HS-27A (cell line): Measurements from ENCODE around the gene GABRR2.
"Not testable (repeated sequence)": the region's sequence is repeated elsewhere in the genome, so short reads cannot be mapped to it uniquely, and the experiment has no call there.

ENCODE experiments used
- DNase-seq: peaks from one replicate; pipeline ENCODE4 v3.0.0-alpha.2; 2012; ENCODE audit warnings: low read depth, missing footprints

GABRR2 gene

DNA sequence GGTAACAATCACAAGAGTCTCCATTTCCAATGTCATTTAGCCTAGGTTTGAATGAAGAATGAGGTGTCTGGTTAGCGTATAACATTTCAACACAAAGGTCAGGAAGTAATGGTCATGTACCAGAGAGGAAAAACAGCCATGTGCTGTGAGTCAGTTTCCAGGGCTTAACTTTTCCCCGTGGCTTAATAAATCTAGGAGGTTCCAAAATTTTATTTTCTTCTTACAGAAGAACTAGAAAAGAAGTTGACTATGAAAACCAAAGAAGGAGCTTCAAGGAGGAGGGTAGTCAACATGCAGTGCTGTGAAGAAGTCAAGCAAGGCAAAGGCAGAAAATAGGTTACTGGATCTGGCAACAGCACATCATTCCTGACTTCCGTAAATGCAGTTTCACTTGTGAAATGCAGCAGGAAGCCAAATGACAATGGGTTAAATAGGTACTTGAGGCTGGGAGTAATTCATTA is 8.4 kb upstream of the GABRR2 start:
- no peak for DNase-seq

GRCh38 chr6:89321131-89321970 is 6.3 kb upstream of the GABRR2 start:
- DNase-seq: no peak

- no peak for DNase-seq
Measured at GRCh38 chr6:89320012-89320559, 5.0 kb upstream of the GABRR2 start.

DNA sequence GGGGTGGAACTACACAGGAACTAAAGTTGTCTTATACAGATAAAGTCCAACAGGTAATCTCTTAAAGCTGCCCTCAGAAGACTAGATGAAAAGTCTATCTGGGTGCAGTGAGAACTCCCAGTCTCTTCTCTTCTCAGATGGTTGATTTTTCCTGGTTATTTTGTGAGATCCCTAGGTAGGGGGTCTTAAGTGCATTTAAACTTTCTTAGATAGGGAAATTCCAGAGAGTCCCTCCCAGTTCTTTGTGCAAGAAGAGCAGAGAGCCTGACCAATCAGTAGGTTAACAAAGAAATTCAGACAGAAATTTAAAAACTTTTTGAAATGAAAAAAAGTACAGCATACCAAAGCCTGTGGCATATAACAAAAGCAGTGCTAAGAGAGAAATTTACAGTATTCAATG is 2.0 kb upstream of the GABRR2 start:
- no peak for DNase-seq

GRCh38 chr6:89314692-89315091 is 407 bp downstream of the GABRR2 start:
- DNase-seq: no peak

- DNase-seq: no peak
Measured at GRCh38 chr6:89313006-89313405, 2.1 kb downstream of the GABRR2 start.

DNA sequence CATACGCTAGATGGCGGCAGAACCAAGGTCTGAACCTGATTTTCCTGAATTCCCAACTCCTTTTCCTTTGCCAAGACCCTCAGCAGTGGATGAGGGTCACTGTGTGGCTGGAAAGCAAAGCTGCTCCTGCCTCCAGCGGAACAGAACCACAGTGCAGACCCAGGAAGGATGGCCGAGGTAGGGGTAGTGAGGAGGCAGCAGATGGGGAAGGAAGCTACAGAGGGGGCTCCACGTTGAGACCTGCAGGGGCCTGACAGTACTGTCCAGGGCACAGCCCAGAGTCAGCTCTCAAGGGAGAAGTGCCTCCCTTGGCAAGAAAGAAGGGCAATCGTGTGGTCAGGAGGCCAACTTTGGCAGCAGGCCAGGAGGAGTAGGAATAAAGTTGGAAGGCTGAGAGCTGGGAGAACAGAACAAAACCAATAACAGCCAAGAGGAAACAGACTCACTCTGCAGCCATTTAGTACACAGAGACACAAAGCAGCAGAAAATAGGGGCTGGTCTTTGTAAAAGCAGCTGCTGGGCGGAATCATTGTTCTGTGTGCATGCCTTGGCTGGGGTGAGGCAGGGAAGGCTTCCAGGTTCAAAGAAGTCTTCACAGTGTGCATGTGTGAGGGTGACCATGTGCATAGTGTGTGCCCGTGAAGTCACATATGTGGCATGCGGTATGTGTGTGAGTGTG is 3.1 kb downstream of the GABRR2 start:
- DNase-seq: no peak

DNA sequence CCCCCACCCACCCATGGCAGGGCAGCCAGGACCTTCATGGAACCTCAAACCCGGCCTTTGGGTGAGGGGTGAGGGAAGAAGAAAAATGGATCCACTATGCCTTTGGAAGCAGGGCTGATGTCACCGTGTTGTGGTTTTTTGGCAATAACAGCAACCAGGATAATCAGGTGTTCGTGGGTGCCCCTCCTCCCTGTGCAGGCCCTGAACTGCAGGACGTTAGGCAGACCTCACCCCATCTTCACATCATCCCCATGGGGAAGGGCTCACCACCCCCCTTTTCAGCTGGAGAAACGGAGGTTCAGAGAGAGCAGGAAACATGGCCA is 3.6 kb downstream of the GABRR2 start:
- DNase-seq: no peak

GRCh38 chr6:89310929-89311328 is 4.2 kb downstream of the GABRR2 start:
- DNase-seq: no peak

- DNase-seq: no peak
Measured at GRCh38 chr6:89308525-89309395, 6.3 kb downstream of the GABRR2 start.

GRCh38 chr6:89304517-89304916 is 10.6 kb downstream of the GABRR2 start:
- not testable (repeated sequence) for DNase-seq

DNA sequence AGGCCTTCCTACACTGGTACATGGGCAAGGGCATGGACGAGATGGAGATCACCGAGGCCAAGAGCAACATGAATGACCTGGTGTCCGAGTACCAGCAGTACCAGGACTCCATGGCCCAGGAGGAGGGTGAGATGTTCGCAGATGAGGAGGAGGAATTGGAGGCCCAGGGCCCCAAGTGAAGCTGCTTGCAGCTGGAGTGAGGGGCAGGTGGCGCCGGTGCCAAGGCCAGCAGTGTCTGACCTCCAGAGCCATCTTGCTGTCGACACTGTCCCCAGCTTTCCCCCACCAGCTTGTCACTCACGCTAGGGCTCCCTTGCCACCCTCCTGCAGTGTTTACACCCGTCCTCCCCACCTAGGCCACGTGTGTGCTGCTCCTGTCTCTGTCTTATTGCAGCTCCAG is 12.2 kb downstream of the GABRR2 start:
- no peak for DNase-seq

DNA sequence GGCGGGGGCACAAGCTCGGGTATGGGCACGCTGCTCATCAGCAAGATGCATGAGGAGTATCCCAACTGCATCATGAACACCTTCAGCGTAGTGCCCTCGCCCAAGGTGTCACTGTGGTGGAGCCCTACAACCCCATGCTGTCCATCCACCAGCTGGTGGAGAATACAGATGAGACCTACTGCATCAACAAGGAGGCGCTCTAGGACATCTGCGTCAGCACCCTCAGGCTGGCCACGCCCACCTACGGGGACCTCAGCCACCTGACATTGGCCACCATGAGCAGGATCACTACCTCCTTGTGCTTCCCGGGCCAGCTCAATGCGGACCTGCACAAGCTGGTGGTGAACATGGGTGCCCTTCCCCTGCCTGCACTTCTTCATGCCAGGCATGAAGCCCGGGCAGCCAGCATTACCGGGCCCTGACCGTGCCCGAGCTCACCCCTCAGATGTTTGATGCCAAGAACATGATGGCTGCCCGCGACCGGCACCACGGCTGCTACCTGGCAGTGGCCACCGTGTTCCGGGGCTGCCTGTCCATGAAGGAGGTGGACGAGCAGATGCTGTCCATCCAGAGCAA is 12.8 kb downstream of the GABRR2 start:
- DNase-seq: no peak

DNA sequence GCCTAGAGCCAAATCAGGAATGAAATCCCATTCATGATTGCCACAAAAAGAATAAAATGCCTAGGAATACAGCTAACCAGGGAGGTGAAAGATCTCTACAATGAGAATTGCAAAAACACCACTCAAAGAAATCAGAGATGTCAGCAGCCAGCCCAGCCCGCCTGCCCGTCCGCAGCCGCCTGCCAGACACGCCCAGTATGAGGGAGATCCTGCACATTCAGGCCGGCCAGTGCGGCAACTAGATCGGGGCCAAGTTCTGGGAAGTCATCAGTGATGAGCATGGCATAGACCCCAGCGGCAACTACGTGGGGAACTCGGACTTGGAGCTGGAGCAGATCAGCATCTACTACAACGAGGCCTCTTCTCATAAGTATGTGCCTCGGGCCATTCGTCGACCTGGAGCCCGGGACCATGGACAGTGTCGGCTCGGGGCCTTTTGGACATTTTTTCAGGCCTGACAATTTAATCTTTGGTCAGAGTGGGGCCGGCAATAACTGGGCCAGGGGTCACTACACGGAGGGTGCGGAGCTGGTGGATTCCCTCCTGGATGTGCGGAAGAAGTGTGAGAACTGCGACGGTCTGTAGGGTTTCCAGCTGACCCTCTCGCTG is 13.4 kb downstream of the GABRR2 start:
- no peak for DNase-seq

GRCh38 chr6:89299466-89299850 is 15.6 kb downstream of the GABRR2 start:
- DNase-seq: no peak

DNA sequence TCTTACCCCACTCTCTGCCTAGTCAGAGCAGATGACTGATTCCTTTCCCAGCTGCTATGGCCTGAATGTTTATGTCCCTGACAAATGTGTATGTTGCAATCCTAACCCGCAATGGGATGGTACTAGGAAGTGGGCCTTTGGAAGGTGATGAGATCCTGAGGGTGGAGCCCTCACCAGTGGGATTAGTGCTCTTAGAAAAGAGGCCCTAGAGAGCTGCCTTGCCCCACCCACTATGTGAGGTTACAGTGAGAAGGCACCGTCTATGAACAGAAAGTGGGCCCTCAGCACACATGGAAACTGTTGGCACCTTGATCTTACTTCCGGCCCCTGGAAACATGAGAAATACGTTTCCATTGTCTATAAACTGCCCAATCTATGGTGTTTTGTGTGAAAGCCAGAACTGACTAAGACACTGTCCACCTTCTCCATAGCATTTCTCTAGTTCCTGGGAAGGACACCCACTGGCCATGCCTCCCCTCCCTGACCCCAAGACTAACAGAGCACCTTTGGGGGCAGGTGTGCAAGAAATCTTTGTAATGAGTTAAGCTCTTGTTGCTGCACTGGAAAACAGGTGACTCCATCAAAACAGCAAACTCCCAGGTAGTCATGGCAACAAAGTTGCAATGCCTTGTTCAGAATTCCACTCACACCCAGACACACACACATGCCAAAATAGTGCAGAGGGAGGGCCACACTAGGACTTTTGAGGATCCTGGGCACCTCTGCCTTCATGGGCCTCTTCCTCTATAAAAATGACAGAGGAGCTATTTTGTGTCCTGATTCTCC is 16.2 kb downstream of the GABRR2 start:
- DNase-seq: no peak

- peak; percentile 75 for DNase-seq
Measured at GRCh38 chr6:89297695-89298351, 17.3 kb downstream of the GABRR2 start.

- DNase-seq: no peak
Measured at GRCh38 chr6:89295981-89296380, 19.1 kb downstream of the GABRR2 start.

GRCh38 chr6:89295116-89295515 is 20.0 kb downstream of the GABRR2 start:
- DNase-seq: not testable (repeated sequence)

DNA sequence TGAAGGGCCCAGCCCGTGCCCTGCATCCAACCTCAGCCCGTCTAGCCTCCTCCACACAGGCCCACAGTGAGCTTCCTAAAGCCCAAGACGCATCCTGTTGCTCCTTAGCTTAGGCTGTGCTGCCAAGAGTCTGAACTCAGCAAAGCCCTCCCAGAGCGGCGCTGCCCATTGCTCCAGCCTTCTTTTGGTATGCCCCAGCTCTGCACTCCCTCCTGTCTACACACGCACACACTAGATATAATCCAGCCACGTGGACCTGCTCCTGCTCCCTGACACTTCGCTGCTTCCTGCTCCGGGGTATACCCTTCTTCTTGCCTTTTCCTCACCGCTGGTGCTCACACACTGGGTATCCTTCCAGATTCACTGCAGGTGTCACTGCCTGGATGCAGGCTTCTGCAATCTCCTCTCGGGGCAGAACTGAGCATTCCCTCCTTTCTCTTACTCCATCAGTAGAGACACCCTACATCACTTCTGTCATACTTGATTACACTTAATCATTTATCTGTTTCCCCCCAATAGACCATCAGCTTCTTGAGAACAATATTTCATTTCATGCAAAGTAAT is 23.8 kb downstream of the GABRR2 start:
- no peak for DNase-seq
